Endothelial cell of umbilical vein (primary cell): ENCODE results near the gene HLA-F. TPM values are rescaled to one million over a fixed set of nuclear protein-coding genes. Genes with fewer than 3 reads are reported as not detected.

Experiments used
- BruUV-seq: library from RNA; stranded (reverse); fragments of 400-500 nt; replicated peaks from 2 replicates; lab custom pipeline; 2021; lab: Mats Ljungman, UMichigan
- CTCF ChIA-PET: fragments of 300-600, 350-600 bp; sonication (Branson Sonifier 250); formaldehyde crosslinking; loops from one replicate; lab custom pipeline; 2021; ENCODE audit warnings: antibody characterized with exemption, inconsistent platforms; lab: Charles Lee
- POLR2A ChIA-PET: fragments of 300-600, 350-600 bp; sonication (Branson Sonifier 250); formaldehyde crosslinking; loops from one replicate; lab custom pipeline; 2021; ENCODE audit warnings: antibody characterized with exemption, inconsistent platforms; lab: Charles Lee
- DNase-seq: peaks from one replicate; pipeline ENCODE4 v3.0.0-alpha.2; 2011; ENCODE audit warnings: low read depth, low spot score
- FAIRE-seq: peaks from 2 replicates; lab custom pipeline; 2011; peaks lifted over from hg19 to GRCh38; lab: Jason Lieb, UNC
- H2AFZ ChIP-seq: 2 replicates; pipeline ENCODE4 v1.6.0; 2012; ENCODE audit warnings: low read depth, low read length, control low read depth, inconsistent platforms
- H3K27ac ChIP-seq: 2 replicates; pipeline ENCODE4 v1.5.1; 2011; ENCODE audit warnings: low read depth, mild to moderate bottlenecking, control low read depth, low read length, moderate library complexity; ENCODE audit not compliant: insufficient read depth
- H3K27me3 ChIP-seq, 2 experiments: 2 replicates each; pipeline versions ENCODE4 v1.6.0 to v1.6.1; 2011; ENCODE audit warnings: low read length in 2 of 2, mixed read lengths in 1 of 2; ENCODE audit not compliant: control insufficient read depth in 2 of 2, insufficient read depth in 2 of 2
- H3K36me3 ChIP-seq, 2 experiments: 2 replicates in 1 of 2; 3 replicates in 1 of 2; pipeline ENCODE4 v1.5.1; 2011; ENCODE audit warnings: low read length in 2 of 2, mild to moderate bottlenecking in 1 of 2, moderate library complexity in 1 of 2; ENCODE audit not compliant: control insufficient read depth in 2 of 2, insufficient read depth in 2 of 2; ENCODE audit errors: extremely low read depth in 1 of 2
- H3K4me1 ChIP-seq: 3 replicates; pipeline ENCODE4 v1.5.1; 2011; ENCODE audit warnings: mild to moderate bottlenecking, low read length; ENCODE audit not compliant: control insufficient read depth, insufficient read depth; ENCODE audit errors: extremely low read depth
- H3K4me2 ChIP-seq: 2 replicates; pipeline ENCODE4 v1.6.1; 2011; ENCODE audit warnings: low read length, control low read depth, mixed read lengths; ENCODE audit not compliant: insufficient read depth
- H3K4me3 ChIP-seq, 3 experiments: fragments of 200-600 bp in 1 of 3; sonication (generic), shearing (Covaris generic) in 1 of 3; replicated peaks in 1 of 3; 2 replicates each; pipeline ENCODE4 v1.5.1; 2011 to 2016; ENCODE audit warnings: control low read depth in 3 of 3, low read length in 3 of 3, mild to moderate bottlenecking in 2 of 3, inconsistent platforms in 1 of 3, low read depth in 1 of 3, moderate library complexity in 1 of 3; ENCODE audit not compliant: insufficient read depth in 1 of 3
- H3K79me2 ChIP-seq: 2 replicates; pipeline ENCODE4 v1.6.0; 2012; ENCODE audit warnings: low read length, inconsistent platforms; ENCODE audit not compliant: control insufficient read depth, insufficient read depth
- H3K9ac ChIP-seq: replicated peaks from 2 replicates; pipeline ENCODE3; 2011; ENCODE audit warnings: low read length, control low read depth; ENCODE audit not compliant: insufficient read depth; ENCODE audit errors: extremely low read depth
- H3K9me1 ChIP-seq: replicated peaks from 3 replicates; pipeline ENCODE4 v1.6.0; 2011; ENCODE audit warnings: mild to moderate bottlenecking, low read length; ENCODE audit not compliant: control insufficient read depth, insufficient read depth; ENCODE audit errors: extremely low read depth
- H3K9me3 ChIP-seq: replicated peaks from 2 replicates; pipeline ENCODE4 v1.5.1; 2012; ENCODE audit warnings: low read length, inconsistent platforms; ENCODE audit not compliant: control insufficient read depth, insufficient read depth
- H4K20me1 ChIP-seq: replicated peaks from 2 replicates; pipeline ENCODE3; 2011; ENCODE audit warnings: mild to moderate bottlenecking, low read length; ENCODE audit not compliant: control insufficient read depth, insufficient read depth; ENCODE audit errors: extremely low read depth
- CTCF ChIP-seq, 2 donors: IDR thresholded peaks; 1 replicate in 1 of 2; 2 replicates in 1 of 2; pipeline ENCODE4 v1.5.1; 2011; ENCODE audit warnings: low read length in 2 of 2, mild to moderate bottlenecking in 2 of 2, moderate library complexity in 2 of 2, control low read depth in 1 of 2, inconsistent platforms in 1 of 2, low read depth in 1 of 2; ENCODE audit not compliant: insufficient read depth in 1 of 2; ENCODE audit errors: extremely low read depth in 1 of 2
- EZH2 ChIP-seq: IDR thresholded peaks from 2 replicates; pipeline ENCODE4 v1.6.1; 2012; ENCODE audit warnings: borderline replicate concordance, low read depth, mild to moderate bottlenecking, moderate library complexity, low read length, inconsistent platforms; ENCODE audit not compliant: severe bottlenecking
- FOS ChIP-seq: IDR thresholded peaks from 2 replicates; pipeline ENCODE4 v1.6.1; 2011; ENCODE audit warnings: mild to moderate bottlenecking, low read length, moderate library complexity, borderline replicate concordance; ENCODE audit not compliant: insufficient read depth
- GATA2 ChIP-seq: IDR thresholded peaks from 2 replicates; pipeline ENCODE4 v1.7.0; 2011; ENCODE audit warnings: low read depth, mild to moderate bottlenecking, moderate library complexity, mixed read lengths, low read length; ENCODE audit not compliant: insufficient read length, insufficient read depth
- JUN ChIP-seq: IDR thresholded peaks from 2 replicates; pipeline ENCODE4 v1.6.1; 2011; ENCODE audit warnings: borderline replicate concordance, low read depth; ENCODE audit not compliant: insufficient read length, insufficient read depth
- MYC ChIP-seq: IDR thresholded peaks from one replicate; pipeline ENCODE4 v1.6.1; 2011; ENCODE audit warnings: mild to moderate bottlenecking, low read depth, low read length
- POLR2A ChIP-seq: IDR thresholded peaks from 2 replicates; pipeline ENCODE4 v1.6.1; 2012; ENCODE audit warnings: low read depth, mild to moderate bottlenecking, control low read depth, low read length
- POLR2AphosphoS5 ChIP-seq: IDR thresholded peaks from 2 replicates; pipeline ENCODE4 v1.6.1; 2012; ENCODE audit warnings: low read depth, mild to moderate bottlenecking, control low read depth, low read length, moderate library complexity; ENCODE audit not compliant: insufficient read depth
- dilution Hi-C: fragments of 300-500 bp; cut with MboI; formaldehyde crosslinking; loops from one replicate; pipeline ENCODE4 v1.15.0; 2019; ENCODE audit warnings: low sequenced_read_pairs; ENCODE audit not compliant: extremely low pct_ligation_motif_present
- intact Hi-C: fragments of 100-400 bp; cut with micrococcal nuclease; formaldehyde crosslinking; loops from one replicate; pipeline ENCODE4 v1.10.0; 2022
- polyA plus RNA-seq, 4 experiments: library from polyadenylated mRNA; depleted of rRNA in 3 of 4; stranded (reverse) in 3 of 4; unstranded in 1 of 4; fragments of >200 nt; gene quantifications; 2 replicates each; pipeline versions ENCODE4 v1.2.1 to v1.2.3, GENCODE V29; 2011 to 2012; ENCODE audit warnings: missing spikeins in 1 of 4
- total RNA-seq: library from RNA; stranded (reverse); gene quantifications from 2 replicates; pipeline ENCODE4 v1.2.3, GENCODE V29; 2021
- TF ChIP-seq, protein P1 (sequence below): IDR thresholded peaks from 2 replicates; pipeline ENCODE4 v1.6.1; 2011; ENCODE audit not compliant: insufficient read depth, insufficient read length

HLA-F gene
- total and polyA plus RNA-seq, 2 donors (not counting 3 experiments of a cell fraction or from before 2014, with no cell fraction given) = 1.5 to 1.6 TPM

DNA sequence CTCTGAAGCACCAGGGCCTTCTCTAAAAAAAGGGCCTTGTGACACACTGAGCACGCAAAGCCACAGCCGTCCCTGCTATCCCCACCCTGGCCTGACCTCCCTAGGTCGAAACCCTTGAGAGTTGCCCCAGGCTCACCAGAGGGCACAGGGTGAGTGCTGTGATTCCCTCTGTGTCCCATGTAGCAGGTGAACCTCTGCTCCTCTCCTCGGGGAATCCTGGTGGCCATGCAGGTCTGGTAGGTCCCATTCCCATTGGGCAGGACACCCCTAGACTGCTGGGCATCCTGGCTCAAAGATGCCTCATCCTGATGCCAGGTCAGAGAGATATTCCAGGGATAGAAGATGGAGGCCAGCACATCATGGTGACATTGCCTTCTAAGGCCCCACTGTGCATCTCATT is 20.9 kb downstream of the HLA-F start:
- Histone ChIP-seq H3K36me3 (no peaks in the 10 kb centered on the region), H3K9me3 (no peaks in the 10 kb centered on the region), H3K4me2 (no peak overlapping the region), H3K9ac (no peak overlapping the region), H3K4me3 (no peak overlapping the region), H2AFZ (no peak overlapping the region), H3K4me1 (peaks cover 8% of the 10 kb centered on the region), H3K27me3 (no peaks in the 10 kb centered on the region), H4K20me1 (no peaks in the 10 kb centered on the region), H3K9me1 (no peaks in the 10 kb centered on the region), H3K79me2 (no peaks in the 10 kb centered on the region), H3K27ac (no peak overlapping the region)
- FAIRE-seq (no peak), DNase-seq (no peak)
- TF ChIP-seq POLR2A (no peak), JUN (no peak), FOS (no peak), POLR2AphosphoS5 (no peak), GATA2 (no peak), EZH2 (no peak), CTCF (IDR thresholded peaks at IDR 0.05; ENCODE audit: extremely low read depth in 1 of 2, insufficient read depth in 1 of 2, low read depth in 1 of 2, low read length in 2 of 2) (no peak), MYC (no peak)
- TF ChIP-seq, protein P1, sequence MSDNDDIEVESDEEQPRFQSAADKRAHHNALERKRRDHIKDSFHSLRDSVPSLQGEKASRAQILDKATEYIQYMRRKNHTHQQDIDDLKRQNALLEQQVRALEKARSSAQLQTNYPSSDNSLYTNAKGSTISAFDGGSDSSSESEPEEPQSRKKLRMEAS = no peak
- ChIA-PET POLR2A (no interaction called here), CTCF (no interaction called here)
- intact Hi-C loops (no loop called here), dilution Hi-C loops (no loop called here)
- no TSS peak for BruUV-seq
